HEK293 (cell line): Measurements from ENCODE around the gene GAL3ST3.
A peak's percentile ranks its signal among the peaks of the same experiment; 100 is the strongest.

Experiments
- CTCF ChIA-PET: fragments of 350-600 bp; formaldehyde crosslinking; extraction: SDS; loops from one replicate; lab custom pipeline; 2021; ENCODE audit warnings: antibody characterized with exemption; lab: Yijun Ruan, JAX
- POLR2A ChIA-PET: fragments of 300-600 bp; formaldehyde crosslinking; extraction: SDS; loops from one replicate; lab custom pipeline; 2020; ENCODE audit warnings: antibody characterized with exemption, inconsistent platforms; lab: Yijun Ruan, JAX
- H3K27ac ChIP-seq: fragments of 200-500 bp; sonication (Bioruptor generic); 2 replicates; pipeline ENCODE4 v1.5.1; 2014; ENCODE audit warnings: low read depth, low read length, control low read depth, inconsistent platforms; ENCODE audit errors: extremely low read depth
- H3K36me3 ChIP-seq, 2 experiments: fragments of 200-500 bp in 1 of 2; sonication (Bioruptor generic) in 1 of 2; 1 replicate in 1 of 2; 2 replicates in 1 of 2; pipeline ENCODE4 v1.5.1; 2014 to 2017; ENCODE audit warnings: inconsistent platforms in 2 of 2, low read length in 2 of 2; ENCODE audit not compliant: control insufficient read depth in 2 of 2, insufficient read depth in 1 of 2
- H3K4me1 ChIP-seq: fragments of 200-500 bp; sonication (Bioruptor generic); 2 replicates; pipeline ENCODE4 v1.5.1; 2014; ENCODE audit warnings: mild to moderate bottlenecking, low read length, inconsistent platforms; ENCODE audit not compliant: control insufficient read depth, insufficient read depth
- H3K4me3 ChIP-seq: 2 replicates; pipeline ENCODE4 v1.5.1; 2011; ENCODE audit warnings: low read depth, mild to moderate bottlenecking, control low read depth, low read length, moderate library complexity
- H3K9me3 ChIP-seq: fragments of 200-500 bp; sonication (Bioruptor generic); 2 replicates; pipeline ENCODE4 v1.5.1; 2014; ENCODE audit warnings: low read depth, low read length, inconsistent platforms; ENCODE audit not compliant: control insufficient read depth, insufficient read depth
- EGR2 ChIP-seq: fragments of 450-650 bp; formaldehyde crosslinking; IDR thresholded peaks from 2 replicates; pipeline ENCODE4 v1.5.1; 2016; ENCODE audit warnings: low read depth, missing biosample characterization, missing genetic modification characterization
- GFI1B ChIP-seq: fragments of 450-650 bp; formaldehyde crosslinking; IDR thresholded peaks from 2 replicates; pipeline ENCODE4 v1.5.1; 2016; ENCODE audit warnings: missing biosample characterization, missing genetic modification characterization
- PATZ1 ChIP-seq: fragments of 450-650 bp; formaldehyde crosslinking; IDR thresholded peaks from 2 replicates; pipeline ENCODE4 v1.5.1; 2016; ENCODE audit warnings: missing biosample characterization, missing genetic modification characterization
- PBX3 ChIP-seq: sonication (generic); formaldehyde crosslinking; IDR thresholded peaks from 2 replicates; pipeline ENCODE4 v1.8.1; 2022; ENCODE audit warnings: mild to moderate bottlenecking, moderate library complexity, missing genetic modification reagents
- SP2 ChIP-seq: fragments of 450-650 bp; formaldehyde crosslinking; IDR thresholded peaks from 2 replicates; pipeline ENCODE4 v1.5.1; 2016; ENCODE audit warnings: missing biosample characterization, missing genetic modification characterization
- ZBTB44 ChIP-seq: fragments of 450-650 bp; IDR thresholded peaks from 2 replicates; pipeline ENCODE4 v1.5.1; 2018; ENCODE audit warnings: missing biosample characterization, mild to moderate bottlenecking, missing genetic modification characterization
- ZFHX2 ChIP-seq: fragments of 450-650 bp; formaldehyde crosslinking; conservative IDR thresholded peaks from 2 replicates; pipeline ENCODE4 v1.5.1; 2016; ENCODE audit warnings: missing biosample characterization, missing genetic modification characterization
- ZNF157 ChIP-seq: fragments of 450-650 bp; formaldehyde crosslinking; IDR thresholded peaks from 2 replicates; pipeline ENCODE4 v1.5.1; 2016; ENCODE audit warnings: missing biosample characterization, missing genetic modification characterization
- ZNF2 ChIP-seq: fragments of 450-650 bp; formaldehyde crosslinking; IDR thresholded peaks from 2 replicates; pipeline ENCODE4 v1.5.1; 2016; ENCODE audit warnings: missing biosample characterization, missing genetic modification characterization
- ZNF292 ChIP-seq: fragments of 450-650 bp; formaldehyde crosslinking; IDR thresholded peaks from 2 replicates; pipeline ENCODE4 v1.5.1; 2016; ENCODE audit warnings: low read depth, missing biosample characterization, missing genetic modification characterization, borderline replicate concordance
- ZNF426 ChIP-seq: fragments of 450-650 bp; formaldehyde crosslinking; IDR thresholded peaks from 2 replicates; pipeline ENCODE4 v1.5.1; 2017; ENCODE audit warnings: missing biosample characterization, missing genetic modification characterization, mild to moderate bottlenecking, inconsistent platforms, moderate library complexity
- ZNF510 ChIP-seq: fragments of 450-650 bp; formaldehyde crosslinking; IDR thresholded peaks from 2 replicates; pipeline ENCODE4 v1.5.1; 2018; ENCODE audit warnings: mild to moderate bottlenecking, missing genetic modification characterization, missing biosample characterization; ENCODE audit not compliant: insufficient replicate concordance
- ZNF521 ChIP-seq: fragments of 450-650 bp; formaldehyde crosslinking; IDR thresholded peaks from 2 replicates; pipeline ENCODE4 v1.5.1; 2017; ENCODE audit warnings: missing biosample characterization, mild to moderate bottlenecking, missing genetic modification characterization
- ZNF549 ChIP-seq: fragments of 450-650 bp; IDR thresholded peaks from 2 replicates; pipeline ENCODE4 v1.5.1; 2018; ENCODE audit warnings: missing biosample characterization, missing genetic modification characterization, mild to moderate bottlenecking, inconsistent platforms, moderate library complexity
- ZNF561 ChIP-seq: fragments of 450-650 bp; IDR thresholded peaks from 2 replicates; pipeline ENCODE4 v1.5.1; 2018; ENCODE audit warnings: missing biosample characterization, missing genetic modification characterization, borderline replicate concordance
- ZNF600 ChIP-seq: fragments of 450-650 bp; formaldehyde crosslinking; IDR thresholded peaks from 2 replicates; pipeline ENCODE4 v1.5.1; 2016; ENCODE audit warnings: missing biosample characterization, missing genetic modification characterization
- ZNF747 ChIP-seq: fragments of 450-650 bp; formaldehyde crosslinking; IDR thresholded peaks from 2 replicates; pipeline ENCODE4 v1.5.1; 2016; ENCODE audit warnings: missing biosample characterization, missing genetic modification characterization
- ZNF830 ChIP-seq: fragments of 450-650 bp; IDR thresholded peaks from 2 replicates; pipeline ENCODE4 v1.5.0; 2018; ENCODE audit warnings: missing biosample characterization, missing genetic modification characterization, low read depth, mild to moderate bottlenecking, moderate library complexity
- ZSCAN18 ChIP-seq: fragments of 450-650 bp; formaldehyde crosslinking; IDR thresholded peaks from 2 replicates; pipeline ENCODE4 v1.5.1; 2016; ENCODE audit warnings: missing biosample characterization, missing genetic modification characterization

The GAL3ST3 gene

GRCh38 chr11:66006891-66007176 is 42.1 kb downstream of the GAL3ST3 start:
- CTCF ChIA-PET = interaction anchor here (0.6 to 2.2 kb wide), 3 partner anchors 16 to 174 kb away, joined by 3 to 11 read pairs (median 3); no protein-coding TSS in a partner anchor
- Histone ChIP-seq H3K4me3 (no peak overlapping the region), H3K9me3 (no peaks in the 10 kb centered on the region), H3K4me1 (no peaks in the 10 kb centered on the region), H3K36me3 (peaks cover 0 to 31% of the 10 kb centered on the region in 2 experiments; a peak in 1 of 3 replicates), H3K27ac (no peak overlapping the region)
- TF ChIP-seq ZNF747 (no peak), ZBTB44 (tag by site-specific recombination) (no peak)
- POLR2A ChIA-PET = no interaction called here

GRCh38 chr11:66006134-66006890 is 42.6 kb downstream of the GAL3ST3 start:
- Histone ChIP-seq H3K27ac (no peak overlapping the region), H3K36me3 (peaks cover 0 to 31% of the 10 kb centered on the region in 2 experiments; a peak in 1 of 3 replicates), H3K9me3 (no peaks in the 10 kb centered on the region), H3K4me1 (no peaks in the 10 kb centered on the region), H3K4me3 (no peak overlapping the region)
- ChIA-PET CTCF (interaction anchor here (2.2 kb wide), 1 partner anchor 16 kb away, joined by 11 read pairs; no protein-coding TSS in a partner anchor), POLR2A (no interaction called here)
- no peak for TF ChIP-seq GFI1B (tag by site-specific recombination)
- no peak for TF ChIP-seq ZNF510
- TF ChIP-seq PBX3 = no peak
- no peak for TF ChIP-seq ZNF157
- no peak for TF ChIP-seq ZNF2 (tag by site-specific recombination)
- no peak for TF ChIP-seq SP2 (tag by site-specific recombination)
- no peak for TF ChIP-seq ZNF292 (tag by site-specific recombination)

- H3K27ac ChIP-seq = no peak overlapping the region
- no peak overlapping the region for H3K4me3 ChIP-seq
- TF ChIP-seq ZNF521 (tag by site-specific recombination) (no peak), ZNF561 (tag by site-specific recombination) (no peak), EGR2 (tag by site-specific recombination) (peak; percentile 89), ZFHX2 (tag by site-specific recombination) (peak; percentile 62), ZNF549 (no peak), ZSCAN18 (no peak), ZNF830 (no peak), PATZ1 (no peak), ZNF600 (no peak), ZNF426 (tag by site-specific recombination) (no peak)
- ChIA-PET POLR2A (no interaction called here), CTCF (interaction anchor here (0.7 to 0.9 kb wide), 3 partner anchors 19 to 44 kb away, joined by 3 read pairs; no protein-coding TSS in a partner anchor)
- no peaks in the 10 kb centered on the region for H3K4me1 ChIP-seq
- peaks cover 0 to 44% of the 10 kb centered on the region in 2 experiments; a peak in 1 of 3 replicates for H3K36me3 ChIP-seq
- no peaks in the 10 kb centered on the region for H3K9me3 ChIP-seq
Measured at GRCh38 chr11:66004186-66004585, 44.8 kb downstream of the GAL3ST3 start.
